ENCODE measurements around the gene PAM16.

PAM16 gene

DNA sequence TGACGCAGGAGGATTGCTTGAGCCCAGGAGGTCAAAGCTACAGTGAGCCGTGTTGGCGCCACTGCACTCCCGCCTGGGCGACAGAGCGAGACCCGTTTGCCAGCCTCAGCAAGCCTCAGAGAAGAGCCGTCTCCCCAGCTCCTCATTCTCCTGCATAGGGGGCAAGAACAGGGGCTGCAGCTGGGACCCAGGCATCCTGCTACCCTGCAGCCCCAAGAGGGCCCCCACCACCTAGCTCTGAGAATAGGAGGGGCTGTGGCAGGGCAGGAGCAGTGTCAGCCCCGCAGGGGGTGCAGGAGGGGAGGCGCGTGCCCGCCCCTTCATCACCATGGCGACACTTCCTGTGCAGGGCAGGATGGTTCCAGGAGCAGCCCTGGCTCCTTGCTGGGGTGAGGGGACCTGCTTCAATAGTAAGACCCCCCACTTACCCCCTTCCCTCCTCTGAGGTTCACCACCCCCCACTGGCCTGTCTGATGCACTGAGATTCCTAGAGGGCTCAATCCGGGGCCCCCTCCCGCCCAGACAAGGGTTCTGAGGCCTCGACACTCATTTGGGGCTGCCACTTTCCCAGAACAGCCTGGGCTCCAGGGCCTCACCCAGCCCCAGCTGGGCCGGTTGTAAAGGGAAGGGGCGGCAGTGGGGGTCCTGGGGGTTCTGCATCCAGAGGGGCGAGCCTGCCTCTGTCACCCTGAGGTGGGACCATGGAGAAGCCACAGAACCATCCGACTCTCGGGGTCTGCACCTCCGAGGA is 40.7 kb upstream of the PAM16 start:
- no peak overlapping the region for H3K4me3 ChIP-seq (ENCODE audit: low read depth, low read length)
- no peak for DNase-seq (ENCODE audit: low read depth)
- TF ChIP-seq, protein P1, sequence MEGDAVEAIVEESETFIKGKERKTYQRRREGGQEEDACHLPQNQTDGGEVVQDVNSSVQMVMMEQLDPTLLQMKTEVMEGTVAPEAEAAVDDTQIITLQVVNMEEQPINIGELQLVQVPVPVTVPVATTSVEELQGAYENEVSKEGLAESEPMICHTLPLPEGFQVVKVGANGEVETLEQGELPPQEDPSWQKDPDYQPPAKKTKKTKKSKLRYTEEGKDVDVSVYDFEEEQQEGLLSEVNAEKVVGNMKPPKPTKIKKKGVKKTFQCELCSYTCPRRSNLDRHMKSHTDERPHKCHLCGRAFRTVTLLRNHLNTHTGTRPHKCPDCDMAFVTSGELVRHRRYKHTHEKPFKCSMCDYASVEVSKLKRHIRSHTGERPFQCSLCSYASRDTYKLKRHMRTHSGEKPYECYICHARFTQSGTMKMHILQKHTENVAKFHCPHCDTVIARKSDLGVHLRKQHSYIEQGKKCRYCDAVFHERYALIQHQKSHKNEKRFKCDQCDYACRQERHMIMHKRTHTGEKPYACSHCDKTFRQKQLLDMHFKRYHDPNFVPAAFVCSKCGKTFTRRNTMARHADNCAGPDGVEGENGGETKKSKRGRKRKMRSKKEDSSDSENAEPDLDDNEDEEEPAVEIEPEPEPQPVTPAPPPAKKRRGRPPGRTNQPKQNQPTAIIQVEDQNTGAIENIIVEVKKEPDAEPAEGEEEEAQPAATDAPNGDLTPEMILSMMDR (IDR thresholded peaks at IDR 0.05; ENCODE audit: insufficient read depth, low read depth, low read length, missing control alignments): no peak

DNA sequence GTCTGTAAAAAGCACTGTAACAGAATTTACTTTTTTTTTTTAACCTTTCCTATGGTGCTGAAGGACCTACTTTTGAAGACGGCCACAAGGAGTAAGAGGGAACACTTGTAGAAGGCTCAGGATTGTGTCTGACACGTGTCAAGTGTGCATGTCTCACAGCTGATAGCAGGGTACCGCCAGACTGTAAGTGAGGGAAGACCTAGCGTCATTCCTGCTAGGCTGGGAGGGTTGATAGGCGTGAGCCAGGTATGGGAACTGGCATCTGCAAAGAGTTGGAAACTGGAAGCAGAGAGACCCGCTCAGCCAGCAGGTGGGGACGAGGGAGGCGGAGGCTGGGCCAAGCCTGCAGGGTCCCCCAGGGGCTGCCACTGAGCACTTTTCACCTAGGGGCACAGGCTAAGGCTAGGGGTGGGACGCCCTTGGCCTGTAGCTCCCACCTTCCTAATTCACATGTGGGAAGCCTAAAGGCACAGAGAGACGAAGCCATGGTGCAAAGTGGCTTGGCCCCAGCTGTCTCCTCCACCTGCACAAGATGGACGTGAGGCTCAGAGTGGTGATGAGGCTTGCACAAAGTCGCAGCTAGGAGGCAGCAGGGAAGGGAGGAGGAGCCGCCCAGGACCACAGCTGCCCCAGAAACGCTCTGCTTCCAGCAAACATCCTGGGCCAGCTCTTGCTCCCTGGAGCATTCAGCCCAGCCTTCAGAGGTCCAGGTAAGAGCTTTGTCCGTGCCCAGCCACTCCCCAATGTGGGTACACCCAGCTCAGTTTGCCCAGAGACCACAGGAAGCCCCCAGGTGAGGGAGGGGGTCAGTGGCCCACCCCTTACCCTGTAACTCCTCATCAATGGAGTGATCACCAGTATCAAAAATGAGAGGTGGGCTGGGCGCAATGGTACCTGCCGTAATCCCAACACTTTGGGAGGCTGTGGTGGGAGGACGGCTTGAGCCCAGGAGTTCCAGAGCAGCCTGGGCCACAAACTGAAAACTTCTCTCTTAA is 39.4 kb upstream of the PAM16 start:
- TF ChIP-seq, protein P1 (IDR thresholded peaks at IDR 0.05; ENCODE audit: insufficient read depth, low read depth, low read length, missing control alignments): no peak
- DNase-seq (ENCODE audit: low read depth): no peak
- H3K4me3 ChIP-seq (ENCODE audit: low read depth, low read length): no peak overlapping the region

DNA sequence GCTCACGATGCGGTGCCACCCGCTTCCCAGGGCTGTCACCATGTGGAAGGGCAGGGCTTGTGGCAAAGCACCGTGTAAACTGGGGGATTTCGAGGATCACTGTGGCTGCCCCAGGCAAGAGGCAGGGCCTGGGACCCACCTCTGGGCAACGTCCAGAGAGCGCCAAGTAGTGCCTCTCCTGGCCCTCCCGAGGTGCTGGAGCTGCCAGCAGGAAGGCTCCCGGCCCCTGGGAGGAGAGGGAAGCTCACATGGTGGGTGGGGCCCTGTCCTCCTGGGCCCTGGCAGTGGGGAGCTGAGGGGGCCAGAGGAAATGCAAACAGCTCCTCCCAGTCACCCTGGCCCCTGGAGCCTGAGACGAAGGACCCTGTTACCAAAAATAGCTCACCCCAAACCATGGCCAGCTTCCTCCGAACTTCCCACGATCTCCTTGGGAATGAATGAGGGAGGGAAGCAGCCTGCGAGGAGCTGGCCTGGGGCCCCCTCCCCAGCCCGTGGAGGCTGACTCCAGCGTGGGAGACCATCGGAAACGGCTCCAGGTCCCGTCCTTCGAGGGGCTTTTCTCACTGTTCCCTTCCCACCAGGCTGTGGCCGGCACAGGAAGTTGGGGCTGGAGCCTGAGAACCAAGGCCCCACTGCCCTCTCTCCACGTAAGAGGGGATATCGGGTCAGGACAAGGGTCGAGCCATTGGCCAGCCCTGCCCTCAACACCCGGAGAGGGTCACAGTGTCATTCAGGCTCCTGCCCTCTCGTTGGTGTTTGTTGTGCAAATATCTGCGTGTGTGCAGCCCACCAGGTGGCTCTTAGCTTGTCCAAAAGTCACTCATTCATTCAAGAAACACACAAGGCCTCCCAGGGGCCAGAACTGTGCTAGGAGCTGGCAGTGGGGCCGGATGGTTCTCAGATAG is 38.2 kb upstream of the PAM16 start:
- TF ChIP-seq, protein P1 (IDR thresholded peaks at IDR 0.05; ENCODE audit: insufficient read depth, low read depth, low read length, missing control alignments): no peak
- no peak overlapping the region for H3K4me3 ChIP-seq (ENCODE audit: low read depth, low read length)
- DNase-seq (ENCODE audit: low read depth): no peak

DNA sequence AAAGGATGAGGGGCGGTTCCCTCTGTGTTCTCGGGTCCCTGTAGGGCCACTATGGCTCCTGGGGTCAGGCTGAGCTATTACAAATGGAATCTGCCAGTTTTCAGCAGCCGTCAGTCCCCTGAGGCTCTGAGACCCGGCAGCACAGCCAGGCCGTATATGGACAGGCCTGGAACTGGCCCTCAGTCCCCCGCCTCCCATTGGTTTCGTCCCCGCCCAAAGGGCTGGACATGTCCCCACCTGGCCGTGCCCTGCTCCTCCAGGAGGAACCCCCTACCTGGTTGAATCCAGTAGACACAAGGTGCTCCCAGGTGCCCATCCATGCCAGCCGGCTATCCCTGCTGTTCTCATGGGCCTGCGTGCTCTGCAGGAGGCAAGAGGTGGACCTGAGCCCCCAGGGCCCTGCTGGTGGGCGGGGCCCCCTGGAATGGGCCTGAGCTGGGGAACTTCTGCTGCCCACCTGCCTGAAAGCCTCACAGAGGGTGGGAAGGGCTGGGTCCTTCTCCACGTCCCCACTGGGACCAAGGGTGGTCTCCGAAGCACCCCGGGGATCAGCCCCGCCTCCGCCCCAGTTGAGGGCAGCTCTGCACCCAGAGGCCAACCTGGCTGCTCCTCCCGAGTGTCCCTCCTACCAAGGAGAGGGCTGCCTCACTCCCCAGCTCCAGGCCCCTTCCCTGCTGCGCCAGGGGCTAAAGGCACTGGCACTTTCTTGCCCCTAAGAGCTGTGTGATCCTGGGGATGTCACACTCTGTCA is 37.3 kb upstream of the PAM16 start:
- TF ChIP-seq, protein P1 (IDR thresholded peaks at IDR 0.05; ENCODE audit: insufficient read depth, low read depth, low read length, missing control alignments): no peak
- H3K4me3 ChIP-seq (ENCODE audit: low read depth, low read length): no peak overlapping the region
- no peak for DNase-seq (ENCODE audit: low read depth)

DNA sequence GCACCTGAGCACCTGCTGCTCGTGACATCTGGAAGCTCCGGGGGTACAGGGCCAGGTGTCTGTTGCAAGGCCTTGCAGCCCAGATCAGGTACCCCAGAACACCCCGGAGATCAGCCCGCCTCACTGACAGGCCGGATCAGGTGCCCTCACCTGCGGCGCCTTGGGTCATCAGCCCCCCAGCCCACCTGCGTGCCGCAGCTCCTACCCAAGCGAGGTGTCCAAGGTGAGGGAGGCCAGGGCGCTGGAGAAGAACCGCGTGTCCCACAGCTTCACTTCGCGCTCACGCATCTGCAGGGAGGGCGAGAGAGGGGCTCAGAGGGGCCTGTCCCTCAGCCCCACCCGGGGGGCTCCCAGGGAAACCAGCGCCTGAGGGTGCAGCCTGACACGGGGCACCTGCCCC is 36.7 kb upstream of the PAM16 start:
- TF ChIP-seq, protein P1 (IDR thresholded peaks at IDR 0.05; ENCODE audit: insufficient read depth, low read depth, low read length, missing control alignments): no peak
- no peak for DNase-seq (ENCODE audit: low read depth)
- no peak overlapping the region for H3K4me3 ChIP-seq (ENCODE audit: low read depth, low read length)

Measured in GM12865 (cell line).